GM12878 (cell line): Measurements from ENCODE around the gene TRIM43B. TPM values are rescaled to one million over a fixed set of nuclear protein-coding genes. Genes with fewer than 3 reads are reported as not detected.

Source experiments
- BCL11A ChIP-seq: IDR thresholded peaks from 2 replicates; pipeline ENCODE4 v1.6.1; 2011; ENCODE audit warnings: low read depth, low read length
- CBX3 ChIP-seq: fragments of 200-600 bp; sonication (generic); IDR thresholded peaks from 2 replicates; pipeline ENCODE4 v1.6.1; 2016; ENCODE audit warnings: low read depth, borderline replicate concordance
- CBX5 ChIP-seq: sonication (generic); IDR thresholded peaks from 2 replicates; pipeline ENCODE4 v1.6.1; 2016; ENCODE audit warnings: low read depth, moderate library complexity, mild to moderate bottlenecking, inconsistent platforms
- IRF4 ChIP-seq: IDR thresholded peaks from 2 replicates; pipeline ENCODE4 v1.6.1; 2011; ENCODE audit warnings: low read depth, low read length
- JUND ChIP-seq: IDR thresholded peaks from 2 replicates; pipeline ENCODE4 v1.6.1; 2012; ENCODE audit warnings: low read depth, mild to moderate bottlenecking, low read length, improper control_type of control experiment, moderate library complexity
- MEF2B ChIP-seq: fragments of 450-650 bp; IDR thresholded peaks from 2 replicates; pipeline ENCODE4 v1.6.1; 2018; ENCODE audit warnings: mild to moderate bottlenecking, moderate library complexity; ENCODE audit not compliant: partially characterized antibody, poor library complexity, severe bottlenecking
- MLLT1 ChIP-seq: fragments of 450-650 bp; IDR thresholded peaks from 2 replicates; pipeline ENCODE4 v1.6.1; 2016; ENCODE audit warnings: mild to moderate bottlenecking
- MTA2 ChIP-seq: fragments of 450-650 bp; IDR thresholded peaks from 2 replicates; pipeline ENCODE4 v1.6.1; 2016; ENCODE audit warnings: low read depth, mild to moderate bottlenecking, moderate library complexity
- MYB ChIP-seq: fragments of 150-350 bp; IDR thresholded peaks from 2 replicates; pipeline ENCODE4 v1.6.1; 2014; ENCODE audit warnings: mild to moderate bottlenecking, low read depth, low read length, borderline replicate concordance
- NR2C1 ChIP-seq: fragments of 450-650 bp; IDR thresholded peaks from 2 replicates; pipeline ENCODE4 v1.6.1; 2017; ENCODE audit warnings: antibody characterized with exemption, mild to moderate bottlenecking, moderate library complexity
- PAX8 ChIP-seq: fragments of 450-650 bp; IDR thresholded peaks from 2 replicates; pipeline ENCODE4 v1.6.1; 2017; ENCODE audit warnings: mild to moderate bottlenecking, moderate library complexity
- SMC3 ChIP-seq: IDR thresholded peaks from 2 replicates; pipeline ENCODE4 v1.6.1; 2011; ENCODE audit warnings: low read length, improper control_type of control experiment, borderline replicate concordance
- SREBF1 ChIP-seq: IDR thresholded peaks from 2 replicates; pipeline ENCODE4 v1.6.1; 2012; ENCODE audit warnings: mild to moderate bottlenecking, low read length
- SUPT20H ChIP-seq: IDR thresholded peaks from 2 replicates; pipeline ENCODE4 v1.6.1; 2011; ENCODE audit warnings: low read depth, mild to moderate bottlenecking, low read length, moderate library complexity, borderline replicate concordance; ENCODE audit not compliant: control insufficient read depth
- SUZ12 ChIP-seq: fragments of 200-600 bp; sonication (generic); IDR thresholded peaks from one replicate; pipeline ENCODE4 v1.6.1; 2018; ENCODE audit warnings: antibody characterized with exemption, mild to moderate bottlenecking; ENCODE audit not compliant: unreplicated experiment
- ZBTB4 ChIP-seq: fragments of 450-650 bp; formaldehyde crosslinking; IDR thresholded peaks from 2 replicates; pipeline ENCODE4 v1.4.0; 2022; ENCODE audit warnings: mild to moderate bottlenecking, moderate library complexity
- polyA plus RNA-seq, 11 experiments: library from polyadenylated mRNA; depleted of rRNA in 4 of 11; unstranded in 6 of 11; stranded (reverse) in 5 of 11; fragments of >200 nt; fragmentation: Nextera tagmentation in 4 of 11; fragmentation: Illumina TruSeq in 1 of 11; extraction: Ambion mirVana in 4 of 11; extraction: Trizol in 1 of 11; gene quantifications; 1 replicate in 1 of 11; 2 replicates in 10 of 11; pipeline versions ENCODE4 v1.2.1 to v1.2.3, GENCODE V29; 2011 to 2016; ENCODE audit warnings: inconsistent platforms in 2 of 11, missing spikeins in 2 of 11, low read depth in 1 of 11
- total RNA-seq, 4 experiments: library from RNA; depleted of rRNA in 3 of 4; stranded (reverse); fragments of >200 nt in 3 of 4; fragmentation: Illumina TruSeq in 1 of 4; extraction: Trizol in 1 of 4; gene quantifications; 2 replicates each; pipeline versions ENCODE4 v1.2.1 to v1.2.3, GENCODE V29; 2013 to 2021
- TF ChIP-seq, protein P1 (sequence below): fragments of 450-650 bp; IDR thresholded peaks from 2 replicates; pipeline ENCODE4 v1.6.1; 2018; ENCODE audit warnings: borderline replicate concordance, mild to moderate bottlenecking; ENCODE audit not compliant: partially characterized antibody
- TF ChIP-seq, protein P2 (sequence below): fragments of 450-650 bp; IDR thresholded peaks from 2 replicates; pipeline ENCODE4 v1.6.1; 2016; ENCODE audit warnings: mild to moderate bottlenecking, moderate library complexity, borderline replicate concordance
- TF ChIP-seq, protein P3 (sequence below): IDR thresholded peaks from 2 replicates; pipeline ENCODE4 v1.6.1; 2012; ENCODE audit warnings: low read depth, low read length, improper control_type of control experiment

TRIM43B gene
- total and polyA plus RNA-seq, 10 of the 15 experiments (the other 5 are each of a cell fraction or from before 2014, with no cell fraction given) = 0.05 TPM; not detected in 9

DNA sequence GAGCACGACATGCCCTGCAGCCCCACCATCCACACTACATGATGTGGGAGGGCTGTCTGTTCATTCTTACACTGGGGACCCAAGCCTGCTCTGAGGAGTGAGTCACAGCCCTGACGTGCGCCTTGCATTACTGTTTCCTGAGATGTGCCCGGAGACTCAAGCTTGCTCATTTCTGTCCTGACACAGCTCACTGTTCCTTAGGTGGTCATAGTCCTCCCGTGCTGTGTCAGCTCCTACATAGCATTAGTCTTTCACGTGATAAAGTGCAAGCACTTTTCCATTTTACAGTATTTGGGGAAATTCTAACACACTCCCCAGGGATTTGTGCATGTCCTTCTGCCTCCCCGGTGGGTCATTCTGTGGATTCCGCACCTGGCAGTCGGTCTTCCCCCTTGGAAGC is 46.2 kb upstream of the TRIM43B start (continued):
- no peak for TF ChIP-seq NR2C1
- no peak for TF ChIP-seq SREBF1
- TF ChIP-seq, protein P1, sequence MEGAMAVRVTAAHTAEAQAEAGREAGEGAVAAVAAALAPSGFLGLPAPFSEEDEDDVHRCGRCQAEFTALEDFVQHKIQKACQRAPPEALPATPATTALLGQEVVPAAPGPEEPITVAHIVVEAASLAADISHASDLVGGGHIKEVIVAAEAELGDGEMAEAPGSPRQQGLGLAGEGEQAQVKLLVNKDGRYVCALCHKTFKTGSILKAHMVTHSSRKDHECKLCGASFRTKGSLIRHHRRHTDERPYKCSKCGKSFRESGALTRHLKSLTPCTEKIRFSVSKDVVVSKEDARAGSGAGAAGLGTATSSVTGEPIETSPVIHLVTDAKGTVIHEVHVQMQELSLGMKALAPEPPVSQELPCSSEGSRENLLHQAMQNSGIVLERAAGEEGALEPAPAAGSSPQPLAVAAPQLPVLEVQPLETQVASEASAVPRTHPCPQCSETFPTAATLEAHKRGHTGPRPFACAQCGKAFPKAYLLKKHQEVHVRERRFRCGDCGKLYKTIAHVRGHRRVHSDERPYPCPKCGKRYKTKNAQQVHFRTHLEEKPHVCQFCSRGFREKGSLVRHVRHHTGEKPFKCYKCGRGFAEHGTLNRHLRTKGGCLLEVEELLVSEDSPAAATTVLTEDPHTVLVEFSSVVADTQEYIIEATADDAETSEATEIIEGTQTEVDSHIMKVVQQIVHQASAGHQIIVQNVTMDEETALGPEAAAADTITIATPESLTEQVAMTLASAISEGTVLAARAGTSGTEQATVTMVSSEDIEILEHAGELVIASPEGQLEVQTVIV = no peak
- no peak for TF ChIP-seq PAX8
- no peak for TF ChIP-seq SUPT20H
- no peak for TF ChIP-seq SMC3
- no peak for TF ChIP-seq JUND
- no peak for TF ChIP-seq CBX5
- TF ChIP-seq MYB = no peak
- TF ChIP-seq, protein P2, sequence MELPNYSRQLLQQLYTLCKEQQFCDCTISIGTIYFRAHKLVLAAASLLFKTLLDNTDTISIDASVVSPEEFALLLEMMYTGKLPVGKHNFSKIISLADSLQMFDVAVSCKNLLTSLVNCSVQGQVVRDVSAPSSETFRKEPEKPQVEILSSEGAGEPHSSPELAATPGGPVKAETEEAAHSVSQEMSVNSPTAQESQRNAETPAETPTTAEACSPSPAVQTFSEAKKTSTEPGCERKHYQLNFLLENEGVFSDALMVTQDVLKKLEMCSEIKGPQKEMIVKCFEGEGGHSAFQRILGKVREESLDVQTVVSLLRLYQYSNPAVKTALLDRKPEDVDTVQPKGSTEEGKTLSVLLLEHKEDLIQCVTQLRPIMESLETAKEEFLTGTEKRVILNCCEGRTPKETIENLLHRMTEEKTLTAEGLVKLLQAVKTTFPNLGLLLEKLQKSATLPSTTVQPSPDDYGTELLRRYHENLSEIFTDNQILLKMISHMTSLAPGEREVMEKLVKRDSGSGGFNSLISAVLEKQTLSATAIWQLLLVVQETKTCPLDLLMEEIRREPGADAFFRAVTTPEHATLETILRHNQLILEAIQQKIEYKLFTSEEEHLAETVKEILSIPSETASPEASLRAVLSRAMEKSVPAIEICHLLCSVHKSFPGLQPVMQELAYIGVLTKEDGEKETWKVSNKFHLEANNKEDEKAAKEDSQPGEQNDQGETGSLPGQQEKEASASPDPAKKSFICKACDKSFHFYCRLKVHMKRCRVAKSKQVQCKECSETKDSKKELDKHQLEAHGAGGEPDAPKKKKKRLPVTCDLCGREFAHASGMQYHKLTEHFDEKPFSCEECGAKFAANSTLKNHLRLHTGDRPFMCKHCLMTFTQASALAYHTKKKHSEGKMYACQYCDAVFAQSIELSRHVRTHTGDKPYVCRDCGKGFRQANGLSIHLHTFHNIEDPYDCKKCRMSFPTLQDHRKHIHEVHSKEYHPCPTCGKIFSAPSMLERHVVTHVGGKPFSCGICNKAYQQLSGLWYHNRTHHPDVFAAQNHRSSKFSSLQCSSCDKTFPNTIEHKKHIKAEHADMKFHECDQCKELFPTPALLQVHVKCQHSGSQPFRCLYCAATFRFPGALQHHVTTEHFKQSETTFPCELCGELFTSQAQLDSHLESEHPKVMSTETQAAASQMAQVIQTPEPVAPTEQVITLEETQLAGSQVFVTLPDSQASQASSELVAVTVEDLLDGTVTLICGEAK = no peak
- peak; percentile 79 for TF ChIP-seq IRF4
- TF ChIP-seq MTA2 = no peak; the same call in 1 of the 2 replicates
- no peak for TF ChIP-seq ZBTB4 (CRISPR knock-in tag)
- no peak for TF ChIP-seq BCL11A
- no peak for TF ChIP-seq CBX3
- TF ChIP-seq MLLT1 = no peak
- TF ChIP-seq, protein P3, sequence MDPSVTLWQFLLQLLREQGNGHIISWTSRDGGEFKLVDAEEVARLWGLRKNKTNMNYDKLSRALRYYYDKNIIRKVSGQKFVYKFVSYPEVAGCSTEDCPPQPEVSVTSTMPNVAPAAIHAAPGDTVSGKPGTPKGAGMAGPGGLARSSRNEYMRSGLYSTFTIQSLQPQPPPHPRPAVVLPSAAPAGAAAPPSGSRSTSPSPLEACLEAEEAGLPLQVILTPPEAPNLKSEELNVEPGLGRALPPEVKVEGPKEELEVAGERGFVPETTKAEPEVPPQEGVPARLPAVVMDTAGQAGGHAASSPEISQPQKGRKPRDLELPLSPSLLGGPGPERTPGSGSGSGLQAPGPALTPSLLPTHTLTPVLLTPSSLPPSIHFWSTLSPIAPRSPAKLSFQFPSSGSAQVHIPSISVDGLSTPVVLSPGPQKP = no peak
- TF ChIP-seq MEF2B = peak; percentile 66
- TF ChIP-seq SUZ12 = no peak
